Loucy (cell line): Measurements from ENCODE around the gene RB1.
"Not testable (repeated sequence)": the region's sequence is repeated elsewhere in the genome, so short reads cannot be mapped to it uniquely, and the experiment has no call there.

Source experiments
- CTCF ChIP-seq: fragments of 200-600 bp; sonication (generic); conservative IDR thresholded peaks from 2 replicates; pipeline ENCODE4 v1.5.1; 2014; ENCODE audit warnings: mild to moderate bottlenecking, antibody characterized with exemption, low read length
- EZH2phosphoT487 ChIP-seq: fragments of 200-600 bp; IDR thresholded peaks from 2 replicates; pipeline ENCODE4 v1.6.1; 2018; ENCODE audit warnings: antibody characterized with exemption, mild to moderate bottlenecking, moderate library complexity, borderline replicate concordance

GRCh38 chr13:48355524-48355923 is 52.0 kb downstream of the RB1 start:
- TF ChIP-seq CTCF, EZH2phosphoT487: not testable (repeated sequence)
